Subcutaneous adipose tissue (tissue), 4 donors: ENCODE results near the gene SERTAD1. TPM values are rescaled to one million over a fixed set of nuclear protein-coding genes. Genes with fewer than 3 reads are reported as not detected.

Source experiments
- total RNA-seq, 4 donors: library from RNA; depleted of rRNA; stranded (reverse); fragments of >200 nt; gene quantifications; one replicate each; pipeline ENCODE4 v1.1.0, GENCODE V29; 2016
- TF ChIP-seq, protein P1 (sequence below): fragments of 450-650 bp; IDR thresholded peaks from one replicate; pipeline ENCODE4 v1.5.1; 2016; ENCODE audit warnings: low read depth, mild to moderate bottlenecking, control low read depth, antibody characterized with exemption, moderate library complexity

The SERTAD1 gene
- total RNA-seq, 4 donors from 2014 or later, result 7.6 to 13.4 (median 11.1) TPM

DNA sequence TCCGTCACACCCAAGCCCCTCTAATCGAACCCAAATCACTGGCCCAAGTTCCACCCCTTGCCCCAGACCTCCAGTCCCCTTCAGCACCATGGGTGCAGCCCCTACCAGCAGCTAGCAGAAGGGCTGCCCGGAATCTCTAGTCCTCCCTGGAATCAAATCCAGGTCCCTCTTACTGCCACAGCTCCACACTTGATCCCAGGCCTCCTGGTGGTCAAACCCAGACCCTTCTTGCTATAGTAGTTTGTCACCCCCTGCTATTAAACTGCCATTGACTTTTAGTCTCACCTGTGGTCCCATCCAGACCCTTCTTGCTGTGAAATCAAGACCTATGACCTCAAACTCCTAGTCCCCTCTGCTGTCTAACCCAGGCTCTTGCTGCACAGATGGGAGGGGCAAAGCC lies 44.5 kb downstream of the SERTAD1 start:
- TF ChIP-seq, protein P1, sequence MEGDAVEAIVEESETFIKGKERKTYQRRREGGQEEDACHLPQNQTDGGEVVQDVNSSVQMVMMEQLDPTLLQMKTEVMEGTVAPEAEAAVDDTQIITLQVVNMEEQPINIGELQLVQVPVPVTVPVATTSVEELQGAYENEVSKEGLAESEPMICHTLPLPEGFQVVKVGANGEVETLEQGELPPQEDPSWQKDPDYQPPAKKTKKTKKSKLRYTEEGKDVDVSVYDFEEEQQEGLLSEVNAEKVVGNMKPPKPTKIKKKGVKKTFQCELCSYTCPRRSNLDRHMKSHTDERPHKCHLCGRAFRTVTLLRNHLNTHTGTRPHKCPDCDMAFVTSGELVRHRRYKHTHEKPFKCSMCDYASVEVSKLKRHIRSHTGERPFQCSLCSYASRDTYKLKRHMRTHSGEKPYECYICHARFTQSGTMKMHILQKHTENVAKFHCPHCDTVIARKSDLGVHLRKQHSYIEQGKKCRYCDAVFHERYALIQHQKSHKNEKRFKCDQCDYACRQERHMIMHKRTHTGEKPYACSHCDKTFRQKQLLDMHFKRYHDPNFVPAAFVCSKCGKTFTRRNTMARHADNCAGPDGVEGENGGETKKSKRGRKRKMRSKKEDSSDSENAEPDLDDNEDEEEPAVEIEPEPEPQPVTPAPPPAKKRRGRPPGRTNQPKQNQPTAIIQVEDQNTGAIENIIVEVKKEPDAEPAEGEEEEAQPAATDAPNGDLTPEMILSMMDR, result no peak

GRCh38 chr19:40380199-40381037 lies 45.4 kb downstream of the SERTAD1 start:
- TF ChIP-seq, protein P1, result no peak

- TF ChIP-seq, protein P1, result no peak
Observed at GRCh38 chr19:40379446-40380198, 46.2 kb downstream of the SERTAD1 start.

DNA sequence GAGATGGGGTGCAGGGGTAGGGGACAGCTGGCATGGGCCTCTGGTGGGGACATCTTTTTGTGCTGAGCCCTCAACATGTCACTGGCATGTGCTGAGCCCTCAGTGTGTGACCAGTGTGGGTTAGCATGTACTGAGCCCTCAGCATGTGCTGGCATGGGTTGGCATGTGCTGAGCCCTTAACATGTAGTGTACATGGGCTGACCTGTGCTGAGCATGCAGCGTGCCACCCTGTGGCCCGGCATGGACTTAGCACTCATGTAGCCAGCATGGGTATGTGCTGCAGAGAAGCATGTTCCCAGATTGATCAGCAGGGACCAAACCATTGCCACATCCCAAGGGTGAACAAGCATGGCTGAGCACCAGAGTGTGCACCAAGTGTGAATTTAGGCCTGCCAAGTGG lies 47.3 kb downstream of the SERTAD1 start:
- TF ChIP-seq, protein P1, result no peak

- TF ChIP-seq, protein P1, result no peak
Observed at GRCh38 chr19:40377876-40378385, 47.9 kb downstream of the SERTAD1 start.

DNA sequence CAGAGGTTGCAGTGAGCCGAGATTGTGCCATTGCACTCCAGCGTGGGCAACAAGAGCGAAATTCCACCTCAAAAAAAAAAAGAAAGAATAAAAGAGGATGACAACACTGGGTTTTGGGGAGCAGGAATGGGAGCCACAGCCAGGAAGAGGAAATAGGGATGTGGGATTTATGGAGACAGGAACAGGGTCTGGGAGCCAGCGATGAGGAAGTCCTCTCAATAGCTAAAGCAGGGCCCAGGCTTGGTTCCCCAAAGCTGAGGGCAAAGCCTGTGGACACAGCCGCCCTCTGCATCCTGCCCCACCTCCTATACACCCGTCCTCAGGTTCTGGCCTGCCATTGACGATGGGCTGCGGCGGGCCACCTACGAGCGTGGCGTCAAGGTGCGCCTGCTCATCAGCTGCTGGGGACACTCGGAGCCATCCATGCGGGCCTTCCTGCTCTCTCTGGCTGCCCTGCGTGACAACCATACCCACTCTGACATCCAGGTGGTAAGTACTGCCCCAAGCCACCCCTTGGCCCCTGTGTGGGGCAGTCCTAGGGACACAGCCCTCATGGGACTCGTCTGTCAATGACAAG lies 49.4 kb downstream of the SERTAD1 start:
- TF ChIP-seq, protein P1, result no peak

DNA sequence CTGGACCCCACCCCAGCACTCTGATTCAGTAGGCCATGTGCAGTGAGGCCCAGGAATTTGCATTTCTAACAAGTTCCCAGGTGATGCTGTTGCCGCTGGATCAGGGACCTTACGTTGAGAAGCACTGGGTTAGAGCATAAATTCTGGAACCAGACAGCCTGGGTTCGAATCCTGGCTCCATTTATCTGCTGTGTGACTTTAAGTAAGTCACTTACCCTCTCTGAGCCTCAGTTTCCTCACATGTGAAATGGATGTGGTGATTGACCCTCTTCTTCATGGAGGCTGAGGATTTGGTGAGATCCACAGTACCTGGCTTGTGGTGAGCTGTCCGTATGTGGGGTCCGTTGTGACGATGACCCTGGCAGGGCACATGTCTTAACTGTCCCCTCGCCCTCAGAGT lies 51.7 kb downstream of the SERTAD1 start:
- TF ChIP-seq, protein P1, result no peak
